Measurements from ENCODE around the gene SARM1.

The SARM1 gene

GRCh38 chr17:28372203-28372944 lies 880 bp downstream of the SARM1 start:
- H4K8ac ChIP-seq (ENCODE audit: low read length): peak overlapping the region; percentile 25
- H3K9ac ChIP-seq (ENCODE audit: low read length): peak overlapping the region; percentile 78
- peak; percentile 26 for DNase-seq
- peaks cover 21% of the 10 kb centered on the region for H3K4me1 ChIP-seq (ENCODE audit: control insufficient read depth, insufficient read depth, low read depth, low read length)
- no peak overlapping the region for H2BK120ac ChIP-seq (ENCODE audit: low read depth, low read length)
- H3K79me1 ChIP-seq (replicated peaks; ENCODE audit: low read length, poor library complexity, severe bottlenecking): no peaks in the 10 kb centered on the region
- peak overlapping the region; percentile 63 to 80 for H3K18ac ChIP-seq (ENCODE audit: low read depth in 1 of 2, low read length in 2 of 2)
- H2BK15ac ChIP-seq (ENCODE audit: low read depth, poor library complexity, severe bottlenecking): no peak overlapping the region
- H3K36me3 ChIP-seq (ENCODE audit: control insufficient read depth in 1 of 2, insufficient read depth in 2 of 2, low read depth in 1 of 2, low read length in 2 of 2): peaks cover 0 to 11% of the 10 kb centered on the region in 2 experiments
- peak overlapping the region in 1 of 2 experiments; percentile 76 for H3K14ac ChIP-seq (ENCODE audit: low read length in 2 of 2)
- H2AFZ ChIP-seq (ENCODE audit: low read depth, low read length): peak overlapping the region; percentile 7
- H3K4me3 ChIP-seq (ENCODE audit: insufficient read depth in 1 of 2, low read depth in 1 of 2, low read length in 2 of 2): peak overlapping the region; percentile 54 to 81
- no peak overlapping the region for H3K27ac ChIP-seq (ENCODE audit: low read length, poor library complexity, severe bottlenecking)
- 32% methylated on average over 26 of the region's 53 CpGs for WGBS
- no peak overlapping the region for H2AK5ac ChIP-seq (ENCODE audit: low read length, severe bottlenecking)
- peak overlapping the region in 1 of 2 experiments; percentile 78 for H3K23ac ChIP-seq (ENCODE audit: low read length in 2 of 2)
- no peak overlapping the region for H2BK12ac ChIP-seq (ENCODE audit: low read length in 2 of 2)
- no peak overlapping the region for H4K91ac ChIP-seq (ENCODE audit: low read length)
- no peaks in the 10 kb centered on the region for H3K9me3 ChIP-seq (ENCODE audit: control insufficient read depth, low read length)
- H3K27me3 ChIP-seq (ENCODE audit: control insufficient read depth in 1 of 2, insufficient read depth in 1 of 2, low read length in 2 of 2): peaks cover 0 to 11% of the 10 kb centered on the region in 2 experiments
- peak overlapping the region; percentile 87 for H3K4me2 ChIP-seq (ENCODE audit: low read length, poor library complexity, severe bottlenecking)
- H2BK5ac ChIP-seq (ENCODE audit: low read depth, low read length, poor library complexity, severe bottlenecking): no peak overlapping the region
- H3K4ac ChIP-seq (ENCODE audit: low read depth in 1 of 2, low read length in 2 of 2): peak overlapping the region in 1 of 2 experiments; percentile 47

GRCh38 chr17:28372945-28373274 lies 1.4 kb downstream of the SARM1 start:
- 94% methylated on average over 4 of the region's 6 CpGs for WGBS
- Histone ChIP-seq H3K9ac (ENCODE audit: low read length) (peak overlapping the region; percentile 78), H2BK12ac (ENCODE audit: low read length in 2 of 2) (no peak overlapping the region), H4K8ac (ENCODE audit: low read length) (no peak overlapping the region), H3K4me1 (ENCODE audit: control insufficient read depth, insufficient read depth, low read depth, low read length) (peaks cover 21% of the 10 kb centered on the region), H4K91ac (ENCODE audit: low read length) (no peak overlapping the region), H3K36me3 (ENCODE audit: control insufficient read depth in 1 of 2, insufficient read depth in 2 of 2, low read depth in 1 of 2, low read length in 2 of 2) (peaks cover 0 to 8% of the 10 kb centered on the region in 2 experiments), H2AFZ (ENCODE audit: low read depth, low read length) (peak overlapping the region; percentile 7), H2BK5ac (ENCODE audit: low read depth, low read length, poor library complexity, severe bottlenecking) (no peak overlapping the region), H2BK120ac (ENCODE audit: low read depth, low read length) (no peak overlapping the region), H2BK15ac (ENCODE audit: low read depth, poor library complexity, severe bottlenecking) (no peak overlapping the region), H3K27me3 (ENCODE audit: control insufficient read depth in 1 of 2, insufficient read depth in 1 of 2, low read length in 2 of 2) (peaks cover 0 to 11% of the 10 kb centered on the region in 2 experiments), H3K14ac (ENCODE audit: low read length in 2 of 2) (no peak overlapping the region), H3K9me3 (ENCODE audit: control insufficient read depth, low read length) (no peaks in the 10 kb centered on the region), H3K27ac (ENCODE audit: low read length, poor library complexity, severe bottlenecking) (no peak overlapping the region), H3K4ac (ENCODE audit: low read depth in 1 of 2, low read length in 2 of 2) (no peak overlapping the region), H3K23ac (ENCODE audit: low read length in 2 of 2) (no peak overlapping the region), H3K4me3 (ENCODE audit: insufficient read depth in 1 of 2, low read depth in 1 of 2, low read length in 2 of 2) (peak overlapping the region in 1 of 2 experiments; percentile 81), H3K4me2 (ENCODE audit: low read length, poor library complexity, severe bottlenecking) (no peak overlapping the region), H3K79me1 (replicated peaks; ENCODE audit: low read length, poor library complexity, severe bottlenecking) (no peaks in the 10 kb centered on the region), H2AK5ac (ENCODE audit: low read length, severe bottlenecking) (no peak overlapping the region), H3K18ac (ENCODE audit: low read depth in 1 of 2, low read length in 2 of 2) (no peak overlapping the region)
- DNase-seq: no peak

- Histone ChIP-seq H2AK5ac (ENCODE audit: low read length, severe bottlenecking) (no peak overlapping the region), H3K4me2 (ENCODE audit: low read length, poor library complexity, severe bottlenecking) (no peak overlapping the region), H4K91ac (ENCODE audit: low read length) (no peak overlapping the region), H3K9me3 (ENCODE audit: control insufficient read depth, low read length) (no peaks in the 10 kb centered on the region), H3K79me1 (replicated peaks; ENCODE audit: low read length, poor library complexity, severe bottlenecking) (peaks cover 1% of the 10 kb centered on the region), H4K8ac (ENCODE audit: low read length) (no peak overlapping the region), H3K4ac (ENCODE audit: low read depth in 1 of 2, low read length in 2 of 2) (no peak overlapping the region), H3K4me3 (ENCODE audit: insufficient read depth in 1 of 2, low read depth in 1 of 2, low read length in 2 of 2) (no peak overlapping the region), H2BK120ac (ENCODE audit: low read depth, low read length) (no peak overlapping the region), H3K14ac (ENCODE audit: low read length in 2 of 2) (no peak overlapping the region), H3K27me3 (ENCODE audit: control insufficient read depth in 1 of 2, insufficient read depth in 1 of 2, low read length in 2 of 2) (peaks cover 16 to 33% of the 10 kb centered on the region in 2 experiments), H3K36me3 (ENCODE audit: control insufficient read depth in 1 of 2, insufficient read depth in 2 of 2, low read depth in 1 of 2, low read length in 2 of 2) (peaks cover 3 to 15% of the 10 kb centered on the region in 2 experiments), H2AFZ (ENCODE audit: low read depth, low read length) (no peak overlapping the region), H3K18ac (ENCODE audit: low read depth in 1 of 2, low read length in 2 of 2) (no peak overlapping the region), H2BK12ac (ENCODE audit: low read length in 2 of 2) (no peak overlapping the region), H3K4me1 (ENCODE audit: control insufficient read depth, insufficient read depth, low read depth, low read length) (peaks cover 11% of the 10 kb centered on the region), H3K9ac (ENCODE audit: low read length) (no peak overlapping the region), H2BK5ac (ENCODE audit: low read depth, low read length, poor library complexity, severe bottlenecking) (no peak overlapping the region), H3K27ac (ENCODE audit: low read length, poor library complexity, severe bottlenecking) (no peak overlapping the region), H2BK15ac (ENCODE audit: low read depth, poor library complexity, severe bottlenecking) (no peak overlapping the region), H3K23ac (ENCODE audit: low read length in 2 of 2) (no peak overlapping the region)
- no peak for DNase-seq
- WGBS: 86% methylated on average over 9 of the region's 10 CpGs
Measured at GRCh38 chr17:28379814-28380801, 8.6 kb downstream of the SARM1 start.
